Uterus (tissue), 4 donors: ENCODE results near the gene LIFR. TPM values are rescaled to one million over a fixed set of nuclear protein-coding genes. Genes with fewer than 3 reads are reported as not detected.
A peak's percentile ranks its signal among the peaks of the same experiment; 100 is the strongest.

Experiments used
- DNase-seq, 2 donors: peaks; one replicate each; pipeline ENCODE4 v3.0.0-alpha.2; 2019 to 2020
- H3K27ac ChIP-seq, 2 donors: fragments of 200-600 bp; sonication (generic); 1 replicate in 1 of 2; 2 replicates in 1 of 2; pipeline ENCODE4 v1.5.1; 2016 to 2018
- H3K27me3 ChIP-seq, 2 donors: fragments of 200-600 bp; sonication (generic); one replicate each; pipeline ENCODE4 v1.5.1; 2018 to 2019; ENCODE audit warnings: control low read depth in 1 of 2
- H3K36me3 ChIP-seq, 2 donors: fragments of 200-600 bp; sonication (generic); one replicate each; pipeline ENCODE4 v1.5.1; 2019; ENCODE audit warnings: control low read depth in 1 of 2
- H3K4me1 ChIP-seq, 2 donors: fragments of 200-600 bp; sonication (generic); one replicate each; pipeline ENCODE4 v1.5.1; 2018 to 2019; ENCODE audit warnings: control low read depth in 1 of 2
- H3K4me3 ChIP-seq, 2 donors: fragments of 200-600 bp; sonication (generic); 1 replicate in 1 of 2; 2 replicates in 1 of 2; pipeline ENCODE4 v1.5.1; 2018 to 2019; ENCODE audit warnings: mild to moderate bottlenecking in 1 of 2
- H3K9me3 ChIP-seq, 2 donors: fragments of 200-600 bp; sonication (generic); one replicate each; pipeline ENCODE4 v1.5.1; 2019; ENCODE audit warnings: control low read depth in 1 of 2
- CTCF ChIP-seq, 4 experiments: fragments of 200-600 bp in 2 of 4; fragments of 450-650 bp in 2 of 4; sonication (generic) in 2 of 4; IDR thresholded peaks; one replicate each; pipeline ENCODE4 v1.5.1; 2016 to 2019; ENCODE audit warnings: antibody characterized with exemption in 4 of 4, mild to moderate bottlenecking in 2 of 4, moderate library complexity in 1 of 4
- POLR2A ChIP-seq, 2 donors: fragments of 450-650 bp; IDR thresholded peaks; one replicate each; pipeline ENCODE4 v1.6.1; 2016; ENCODE audit warnings: antibody characterized with exemption in 2 of 2, mild to moderate bottlenecking in 1 of 2, moderate library complexity in 1 of 2
- intact Hi-C: fragments of 100-400 bp; cut with DNase I; formaldehyde crosslinking; loops from one replicate; pipeline ENCODE4 v1.15.1; 2023; ENCODE audit warnings: low total_unique reads
- total RNA-seq, 4 donors: library from RNA; depleted of rRNA in 3 of 4; stranded (reverse); fragments of >200 nt in 3 of 4; gene quantifications; one replicate each; pipeline versions ENCODE4 v1.1.0 to v1.2.4, GENCODE V29; 2014 to 2023
- donor health status: DM: yes; HTN: yes; CAD: no.

LIFR gene
- total RNA-seq, 4 donors from 2014 or later, result 141 to 310 (median 232) TPM

DNA sequence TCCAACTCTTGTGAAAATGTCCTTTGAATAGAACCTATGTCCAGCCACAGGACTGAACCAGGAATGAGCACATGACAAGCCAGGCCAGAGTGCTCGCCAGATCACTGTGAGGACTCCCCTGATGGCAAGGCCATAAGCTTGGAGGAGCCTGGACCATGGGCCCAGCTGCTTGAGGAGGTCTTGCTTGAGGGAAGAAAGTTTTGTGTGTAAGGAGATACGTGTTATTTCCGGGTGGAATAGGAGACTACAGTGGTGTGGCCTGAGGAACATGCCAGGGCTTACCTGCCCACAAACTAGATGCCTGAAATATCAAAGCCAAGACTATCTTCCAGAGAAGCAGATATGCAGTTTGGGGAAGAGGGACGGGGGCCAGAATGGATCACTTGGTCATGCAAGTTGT lies 84.7 kb downstream of the LIFR start:
- Histone ChIP-seq H3K36me3 (no peaks in the 10 kb centered on the region), H3K4me3 (no peak overlapping the region), H3K27ac (no peak overlapping the region), H3K4me1 (peaks cover 12 to 23% of the 10 kb centered on the region in 2 donors), H3K9me3 (no peaks in the 10 kb centered on the region), H3K27me3 (no peaks in the 10 kb centered on the region)
- TF ChIP-seq POLR2A (IDR thresholded peaks at IDR 0.05), result no peak
- no peak for TF ChIP-seq CTCF (IDR thresholded peaks at IDR 0.05)
- DNase-seq, result no peak
- intact Hi-C loops, result loop anchor here (10.0 kb wide), 1 partner anchor 73 kb away; no protein-coding TSS in a partner anchor

DNA sequence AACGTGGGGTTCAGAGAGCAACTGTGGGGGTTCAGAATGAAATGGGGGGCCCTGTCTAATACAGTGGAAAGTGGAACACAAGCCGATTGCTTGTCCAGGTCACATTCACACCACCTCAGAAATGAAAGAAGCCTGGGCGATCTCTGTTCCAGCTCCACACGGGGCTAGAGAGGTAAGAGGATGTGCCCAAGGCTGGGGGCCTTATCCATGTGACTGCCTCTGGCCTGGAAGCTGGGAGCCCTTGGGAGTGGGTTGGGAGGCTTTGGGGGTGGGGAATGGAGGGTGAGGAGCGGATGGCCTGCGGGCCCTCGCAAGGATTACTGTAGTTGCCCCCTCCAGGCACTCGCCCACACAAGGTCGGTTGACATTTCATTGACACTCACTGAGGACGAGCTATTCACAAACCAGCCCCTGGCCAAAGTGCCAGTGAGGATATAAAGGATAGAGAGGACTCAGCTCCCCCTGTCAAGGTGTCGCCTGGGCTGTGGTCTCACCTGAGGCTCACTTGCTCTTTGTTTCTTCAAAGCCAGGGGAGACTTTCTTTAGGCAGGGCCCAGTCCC lies 86.7 kb downstream of the LIFR start:
- Histone ChIP-seq H3K4me1 (peaks cover 12 to 23% of the 10 kb centered on the region in 2 donors), H3K27me3 (no peaks in the 10 kb centered on the region), H3K4me3 (no peak overlapping the region), H3K27ac (peak overlapping the region; percentile 92 to 93), H3K9me3 (no peaks in the 10 kb centered on the region), H3K36me3 (no peaks in the 10 kb centered on the region)
- DNase-seq, result no peak
- intact Hi-C loops, result loop anchor here (10.0 kb wide), 1 partner anchor 75 kb away; no protein-coding TSS in a partner anchor
- TF ChIP-seq POLR2A (IDR thresholded peaks at IDR 0.05) (no peak), CTCF (IDR thresholded peaks at IDR 0.05) (no peak)

DNA sequence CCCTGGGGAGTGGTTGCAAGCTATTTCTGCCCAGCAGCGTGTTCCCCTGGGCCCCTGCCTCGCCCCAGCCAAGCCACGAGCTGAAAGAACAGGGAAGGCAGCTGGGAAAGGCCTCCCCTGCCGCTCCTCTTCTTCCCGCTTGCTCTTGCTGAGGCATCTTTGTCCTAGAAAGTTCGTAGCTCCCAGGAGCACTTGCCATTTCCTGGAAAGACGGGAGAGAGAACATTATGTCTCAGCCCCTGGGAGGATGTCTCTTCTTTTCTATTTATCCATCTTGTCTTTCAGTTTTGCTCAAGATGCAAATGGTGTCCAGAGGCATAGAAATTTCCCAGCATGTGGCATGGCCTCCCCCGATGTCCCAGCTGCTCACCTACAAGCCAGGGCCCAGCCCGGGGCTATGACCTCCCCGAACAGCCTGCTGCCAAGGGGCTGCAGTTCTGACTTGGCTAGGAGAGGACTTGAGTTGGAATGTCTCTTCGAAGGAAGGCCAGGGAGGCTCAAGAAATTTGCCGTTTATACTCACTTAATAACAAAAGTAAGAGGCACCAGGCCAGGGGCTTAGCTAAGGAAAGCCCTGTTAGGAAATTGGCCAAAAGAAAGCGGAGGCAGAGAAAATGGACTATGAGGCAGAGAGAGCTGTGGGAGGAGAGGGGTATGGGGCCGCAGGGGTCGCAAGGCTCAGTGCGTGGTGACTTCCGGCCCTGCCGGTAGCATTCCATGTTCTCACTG lies 87.3 kb downstream of the LIFR start:
- H3K27ac ChIP-seq, result peak overlapping the region; percentile 92 to 93
- no peak overlapping the region for H3K4me3 ChIP-seq
- no peaks in the 10 kb centered on the region for H3K9me3 ChIP-seq
- peaks cover 12 to 23% of the 10 kb centered on the region in 2 donors for H3K4me1 ChIP-seq
- intact Hi-C loops, result no loop called here
- TF ChIP-seq POLR2A (IDR thresholded peaks at IDR 0.05), result no peak
- H3K36me3 ChIP-seq, result no peaks in the 10 kb centered on the region
- no peaks in the 10 kb centered on the region for H3K27me3 ChIP-seq
- DNase-seq, result peak; percentile 54 to 69

GRCh38 chr5:38468202-38468673 lies 88.2 kb downstream of the LIFR start:
- H3K4me3 ChIP-seq, result peak overlapping the region in 1 of 2 donors; percentile 2
- H3K27ac ChIP-seq, result peak overlapping the region; percentile 92 to 93
- H3K9me3 ChIP-seq, result no peaks in the 10 kb centered on the region
- peaks cover 12 to 30% of the 10 kb centered on the region in 2 donors for H3K4me1 ChIP-seq
- H3K36me3 ChIP-seq, result no peaks in the 10 kb centered on the region
- TF ChIP-seq CTCF (IDR thresholded peaks at IDR 0.05) (no peak), POLR2A (IDR thresholded peaks at IDR 0.05) (no peak)
- no peaks in the 10 kb centered on the region for H3K27me3 ChIP-seq
- intact Hi-C loops, result no loop called here
- peak; percentile 57 to 82 for DNase-seq

- Histone ChIP-seq H3K9me3 (no peaks in the 10 kb centered on the region), H3K27me3 (no peaks in the 10 kb centered on the region), H3K4me1 (peaks cover 12 to 30% of the 10 kb centered on the region in 2 donors), H3K36me3 (no peaks in the 10 kb centered on the region), H3K27ac (peak overlapping the region; percentile 92 to 93), H3K4me3 (peak overlapping the region in 1 of 2 donors; percentile 2)
- DNase-seq, result peak; percentile 81 to 82
- TF ChIP-seq POLR2A (IDR thresholded peaks at IDR 0.05), result no peak
- TF ChIP-seq CTCF (IDR thresholded peaks at IDR 0.05), result no peak
- intact Hi-C loops, result no loop called here
These were observed 88.9 kb downstream of the LIFR start for GRCh38 chr5:38467353-38468040.
